Measurements from ENCODE around the gene REEP2.

The REEP2 gene

GRCh38 chr5:138448481-138449398, 9.9 kb downstream of the REEP2 start:
- DNase-seq: no peak

GRCh38 chr5:138449501-138450239, 10.8 kb downstream of the REEP2 start:
- peak; percentile 53 for DNase-seq

- no peak for DNase-seq
Observed at GRCh38 chr5:138450971-138451370, 12.1 kb downstream of the REEP2 start.

- DNase-seq: no peak
Observed at GRCh38 chr5:138452720-138453119, 13.9 kb downstream of the REEP2 start.

GRCh38 chr5:138453590-138453989, 14.7 kb downstream of the REEP2 start:
- no peak for DNase-seq

GRCh38 chr5:138454121-138454520, 15.3 kb downstream of the REEP2 start:
- DNase-seq: no peak

GRCh38 chr5:138455232-138455930, 16.5 kb downstream of the REEP2 start:
- DNase-seq: no peak

- DNase-seq: no peak
Observed at GRCh38 chr5:138457531-138458275, 18.8 kb downstream of the REEP2 start.

- DNase-seq: no peak
Observed at GRCh38 chr5:138458384-138458783, 19.5 kb downstream of the REEP2 start.

- no peak for DNase-seq
Observed at GRCh38 chr5:138458856-138459255, 20.0 kb downstream of the REEP2 start.

- DNase-seq: peak; percentile 79
Observed at GRCh38 chr5:138459311-138459933, 20.6 kb downstream of the REEP2 start.

- DNase-seq: no peak
Observed at GRCh38 chr5:138460032-138460693, 21.3 kb downstream of the REEP2 start.

GRCh38 chr5:138461343-138462125, 22.7 kb downstream of the REEP2 start:
- DNase-seq: no peak

- DNase-seq: no peak
Observed at GRCh38 chr5:138463419-138464007, 24.7 kb downstream of the REEP2 start.

GRCh38 chr5:138464008-138464387, 25.1 kb downstream of the REEP2 start:
- DNase-seq: peak; percentile 94

- peak; percentile 98 for DNase-seq
Observed at GRCh38 chr5:138464388-138465260, 25.8 kb downstream of the REEP2 start.

GRCh38 chr5:138465261-138466124, 26.6 kb downstream of the REEP2 start, which contains the start of gene EGR1:
Gene EGR1, plus strand, starts transcription at chr5:138465479. Its CDS starts 283 bp downstream, at chr5:138465762.
- peak; percentile 96 for DNase-seq
